ENCODE data around the gene ANKRD52. TPM values are rescaled to one million over a fixed set of nuclear protein-coding genes. Genes with fewer than 3 reads are reported as not detected.

ANKRD52 gene
- total RNA-seq, 1 experiment from 2014 or later = 56.6 TPM

DNA sequence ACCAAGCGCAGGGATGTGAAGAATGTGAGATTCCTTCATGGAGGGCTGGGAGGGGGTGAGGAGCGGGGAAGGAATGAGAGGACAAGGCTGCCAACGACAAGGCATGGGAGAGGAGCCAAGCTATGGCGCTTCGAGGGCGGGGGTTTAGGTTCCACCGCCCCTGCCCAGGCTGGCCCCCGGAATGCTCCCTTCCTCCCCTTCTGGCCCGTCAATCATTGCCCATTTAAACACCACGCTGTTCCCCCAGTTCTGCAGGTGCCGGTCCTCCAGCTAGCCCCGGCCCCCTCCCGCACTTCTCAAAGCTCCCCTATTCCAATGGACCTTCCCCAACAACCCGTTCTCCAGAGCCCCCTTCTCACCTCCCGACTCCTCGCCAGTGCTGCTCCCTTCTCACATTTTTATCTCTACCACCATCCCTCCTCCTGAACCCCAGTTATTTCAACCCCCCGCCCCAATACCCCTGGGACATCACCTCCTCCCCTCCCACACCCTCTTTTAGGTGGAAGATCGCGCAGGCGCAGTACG, 36.9 kb downstream of the ANKRD52 start:
- RAD21 ChIA-PET (ENCODE audit: low non-redundant PET in 1 of 2, low total read pairs in 2 of 2, uncharacterized antibody in 2 of 2, unreplicated experiment in 2 of 2) = no interaction called here
- Histone ChIP-seq H3K36me3 (ENCODE audit: control insufficient read depth in 1 of 2, insufficient read depth in 2 of 2, low read length in 2 of 2) (peaks cover 3% of the 10 kb centered on the region in 2 experiments; a peak in 3 of 4 replicates), H3K4me3 (replicated peaks in 1 of 2; ENCODE audit: low read depth in 1 of 2, low read length in 2 of 2) (peak overlapping the region; percentile 91 to 92), H3K27ac (ENCODE audit: low read depth, low read length) (peak overlapping the region; percentile 82), H3K9ac (ENCODE audit: low read length) (peak overlapping the region; percentile 83), H3K27me3 (ENCODE audit: insufficient read depth, low read length) (no peaks in the 10 kb centered on the region), H3K9me2 (ENCODE audit: insufficient read depth) (no peaks in the 10 kb centered on the region), H3K4me2 (ENCODE audit: low read length) (peak overlapping the region; percentile 94), H3K9me3 (ENCODE audit: control insufficient read depth in 1 of 2, insufficient read depth in 1 of 2, low read depth in 1 of 2, low read length in 2 of 2) (no peaks in the 10 kb centered on the region), H4K20me1 (ENCODE audit: insufficient read depth) (no peaks in the 10 kb centered on the region), H2AFZ (ENCODE audit: low read depth, low read length, poor library complexity, severe bottlenecking) (peak overlapping the region; percentile 35), H3K79me2 (ENCODE audit: insufficient read depth, low read length) (peaks cover 15% of the 10 kb centered on the region), H3K4me1 (ENCODE audit: control insufficient read depth in 1 of 2, insufficient read depth in 2 of 2, low read length in 2 of 2) (peaks cover 8 to 35% of the 10 kb centered on the region in 2 experiments; a peak in 3 of 4 replicates)
- TF ChIP-seq YY1 (IDR thresholded peaks at IDR 0.05; ENCODE audit: extremely low read depth, insufficient replicate concordance, low read depth, low read length) (no peak), CBX3 (IDR thresholded peaks at IDR 0.05; ENCODE audit: low read depth) (no peak), POLR2A (IDR thresholded peaks at IDR 0.05; ENCODE audit: borderline replicate concordance, extremely low read depth, insufficient read depth, insufficient read length) (no peak), ZFX (IDR thresholded peaks at IDR 0.05) (no peak), TCF7L2 (IDR thresholded peaks at IDR 0.05; ENCODE audit: borderline replicate concordance, extremely low read depth, insufficient read depth, insufficient read length) (no peak), ZNF274 (IDR thresholded peaks at IDR 0.05; ENCODE audit: low read depth, low read length) (no peak), JUND (IDR thresholded peaks at IDR 0.05) (no peak), EZH2phosphoT487 (IDR thresholded peaks at IDR 0.05; ENCODE audit: borderline replicate concordance) (no peak), POLR2AphosphoS5 (IDR thresholded peaks at IDR 0.05; ENCODE audit: low read depth, low read length) (no peak), CEBPB (IDR thresholded peaks at IDR 0.05; ENCODE audit: low read depth) (no peak), ELF1 (IDR thresholded peaks at IDR 0.05; ENCODE audit: borderline replicate concordance, low read depth) (no peak), EGR1 (IDR thresholded peaks at IDR 0.05; ENCODE audit: low read depth) (no peak)
- TF ChIP-seq, protein P1, sequence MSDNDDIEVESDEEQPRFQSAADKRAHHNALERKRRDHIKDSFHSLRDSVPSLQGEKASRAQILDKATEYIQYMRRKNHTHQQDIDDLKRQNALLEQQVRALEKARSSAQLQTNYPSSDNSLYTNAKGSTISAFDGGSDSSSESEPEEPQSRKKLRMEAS (IDR thresholded peaks at IDR 0.05) = no peak
- TF ChIP-seq, protein P2, sequence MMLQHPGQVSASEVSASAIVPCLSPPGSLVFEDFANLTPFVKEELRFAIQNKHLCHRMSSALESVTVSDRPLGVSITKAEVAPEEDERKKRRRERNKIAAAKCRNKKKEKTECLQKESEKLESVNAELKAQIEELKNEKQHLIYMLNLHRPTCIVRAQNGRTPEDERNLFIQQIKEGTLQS (IDR thresholded peaks at IDR 0.05) = no peak
- TF ChIP-seq, protein P3, sequence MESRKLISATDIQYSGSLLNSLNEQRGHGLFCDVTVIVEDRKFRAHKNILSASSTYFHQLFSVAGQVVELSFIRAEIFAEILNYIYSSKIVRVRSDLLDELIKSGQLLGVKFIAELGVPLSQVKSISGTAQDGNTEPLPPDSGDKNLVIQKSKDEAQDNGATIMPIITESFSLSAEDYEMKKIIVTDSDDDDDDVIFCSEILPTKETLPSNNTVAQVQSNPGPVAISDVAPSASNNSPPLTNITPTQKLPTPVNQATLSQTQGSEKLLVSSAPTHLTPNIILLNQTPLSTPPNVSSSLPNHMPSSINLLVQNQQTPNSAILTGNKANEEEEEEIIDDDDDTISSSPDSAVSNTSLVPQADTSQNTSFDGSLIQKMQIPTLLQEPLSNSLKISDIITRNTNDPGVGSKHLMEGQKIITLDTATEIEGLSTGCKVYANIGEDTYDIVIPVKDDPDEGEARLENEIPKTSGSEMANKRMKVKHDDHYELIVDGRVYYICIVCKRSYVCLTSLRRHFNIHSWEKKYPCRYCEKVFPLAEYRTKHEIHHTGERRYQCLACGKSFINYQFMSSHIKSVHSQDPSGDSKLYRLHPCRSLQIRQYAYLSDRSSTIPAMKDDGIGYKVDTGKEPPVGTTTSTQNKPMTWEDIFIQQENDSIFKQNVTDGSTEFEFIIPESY (IDR thresholded peaks at IDR 0.05; ENCODE audit: extremely low read depth, insufficient replicate concordance, low read length) = no peak
- TF ChIP-seq, protein P4, sequence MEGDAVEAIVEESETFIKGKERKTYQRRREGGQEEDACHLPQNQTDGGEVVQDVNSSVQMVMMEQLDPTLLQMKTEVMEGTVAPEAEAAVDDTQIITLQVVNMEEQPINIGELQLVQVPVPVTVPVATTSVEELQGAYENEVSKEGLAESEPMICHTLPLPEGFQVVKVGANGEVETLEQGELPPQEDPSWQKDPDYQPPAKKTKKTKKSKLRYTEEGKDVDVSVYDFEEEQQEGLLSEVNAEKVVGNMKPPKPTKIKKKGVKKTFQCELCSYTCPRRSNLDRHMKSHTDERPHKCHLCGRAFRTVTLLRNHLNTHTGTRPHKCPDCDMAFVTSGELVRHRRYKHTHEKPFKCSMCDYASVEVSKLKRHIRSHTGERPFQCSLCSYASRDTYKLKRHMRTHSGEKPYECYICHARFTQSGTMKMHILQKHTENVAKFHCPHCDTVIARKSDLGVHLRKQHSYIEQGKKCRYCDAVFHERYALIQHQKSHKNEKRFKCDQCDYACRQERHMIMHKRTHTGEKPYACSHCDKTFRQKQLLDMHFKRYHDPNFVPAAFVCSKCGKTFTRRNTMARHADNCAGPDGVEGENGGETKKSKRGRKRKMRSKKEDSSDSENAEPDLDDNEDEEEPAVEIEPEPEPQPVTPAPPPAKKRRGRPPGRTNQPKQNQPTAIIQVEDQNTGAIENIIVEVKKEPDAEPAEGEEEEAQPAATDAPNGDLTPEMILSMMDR (IDR thresholded peaks at IDR 0.05 in 2 of 3, conservative IDR thresholded peaks at IDR 0.05 in 1 of 3; ENCODE audit: borderline replicate concordance in 1 of 3, insufficient read depth in 1 of 3, low read depth in 2 of 3, low read length in 2 of 3) = no peak
- DNase-seq (ENCODE audit: low read depth, low spot score) (no peak), ATAC-seq (peak; percentile 1)
- POLR2A ChIA-PET = interaction anchor here (0.8 to 2.5 kb wide), 16 partner anchors 12 to 504 kb away, joined by 3 to 13 read pairs (median 4); partner anchors contain the start of genes ANKRD52, CNPY2, COQ10A and ESYT1
- CTCF ChIA-PET = interaction anchor here (1.1 to 2.6 kb wide), 8 partner anchors 10 to 483 kb away, joined by 3 to 16 read pairs (median 8); partner anchors contain the start of genes SMARCC2 and ZC3H10
- intact Hi-C loops (cut with micrococcal nuclease) = loop anchor here (5.0 kb wide), 1 partner anchor 36 kb away; the partner anchor contains the start of gene ANKRD52
- TSS peak; percentile 89 for BruUV-seq (replicated peaks)

Data from HCT116 (cell line).